Stimulated activated CD8-positive, alpha-beta memory T cell treated with anti-CD3 and anti-CD28 coated beads, Interleukin-4, amount 100 ng/mL, for 4 hours (primary cell): Measurements from ENCODE around the gene LGR5.
"Not testable (repeated sequence)": the region's sequence is repeated elsewhere in the genome, so short reads cannot be mapped to it uniquely, and the experiment has no call there.

Source experiments
- DNase-seq, 2 donors: peaks; one replicate each; pipeline ENCODE4 v3.0.0-alpha.2; 2020; ENCODE audit warnings: low read depth in 2 of 2, low spot score in 1 of 2

LGR5 gene

DNA sequence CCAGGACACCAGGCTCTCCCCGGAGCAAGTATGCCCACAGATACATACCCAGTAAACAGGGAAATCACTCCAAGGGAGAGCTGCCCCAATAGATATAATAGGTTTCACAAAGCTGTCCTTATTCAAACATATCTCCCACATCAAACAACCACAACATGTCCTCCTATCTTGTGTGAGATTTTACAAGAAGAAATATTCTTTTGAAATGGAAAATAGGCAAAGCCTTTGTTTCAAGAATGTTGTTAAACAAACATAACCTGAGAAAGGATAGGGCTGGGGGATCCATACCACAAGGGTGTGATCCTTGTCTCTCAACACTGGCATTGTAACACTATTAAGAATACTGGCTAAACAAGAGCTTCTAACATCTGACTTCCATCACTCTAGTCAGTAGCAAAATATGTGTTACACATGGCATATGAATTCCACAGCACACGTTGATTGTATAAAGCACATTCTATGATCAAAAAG lies 32.9 kb downstream of the LGR5 start:
- DNase-seq, result no peak

GRCh38 chr12:71474791-71475190 lies 35.2 kb downstream of the LGR5 start:
- DNase-seq, result no peak

GRCh38 chr12:71475280-71475679 lies 35.7 kb downstream of the LGR5 start:
- DNase-seq, result no peak

GRCh38 chr12:71476513-71476912 lies 36.9 kb downstream of the LGR5 start:
- no peak for DNase-seq

- DNase-seq, result no peak
Measured at GRCh38 chr12:71477609-71478008, 38.0 kb downstream of the LGR5 start.

- DNase-seq, result no peak
Measured at GRCh38 chr12:71478270-71478669, 38.7 kb downstream of the LGR5 start.

DNA sequence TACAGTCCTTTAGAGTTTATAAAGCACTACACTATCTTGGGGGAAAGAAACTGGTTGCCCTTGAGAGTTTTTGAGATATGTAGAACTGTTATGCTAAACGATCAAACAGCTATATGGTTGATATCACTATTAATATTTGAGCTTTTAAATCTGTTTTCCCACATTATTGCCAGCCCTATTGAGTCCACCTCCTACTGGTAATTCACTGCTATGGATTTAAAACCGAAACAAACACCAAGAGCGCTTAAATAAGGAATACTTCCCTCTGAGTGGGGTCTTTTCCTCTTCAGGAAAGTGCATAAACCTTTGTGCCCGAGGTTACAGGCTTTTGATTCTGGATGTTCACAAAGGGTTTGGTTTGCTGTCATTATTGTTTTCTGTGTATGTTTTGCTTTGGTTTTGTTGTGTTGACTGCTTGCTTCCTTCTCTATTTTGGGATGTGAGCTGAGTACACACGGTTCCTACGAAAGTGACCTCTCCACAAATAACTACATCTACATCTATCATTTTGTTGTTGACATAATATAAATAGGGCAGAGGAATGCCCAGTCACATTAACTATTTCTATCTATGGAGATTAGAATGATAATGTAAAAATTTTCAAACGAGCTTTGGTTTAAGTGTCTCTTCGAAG lies 44.8 kb downstream of the LGR5 start:
- DNase-seq, result no peak

GRCh38 chr12:71490844-71491243 lies 51.2 kb downstream of the LGR5 start:
- not testable (repeated sequence) for DNase-seq

- no peak for DNase-seq
Measured at GRCh38 chr12:71492604-71493003, 53.0 kb downstream of the LGR5 start.

DNA sequence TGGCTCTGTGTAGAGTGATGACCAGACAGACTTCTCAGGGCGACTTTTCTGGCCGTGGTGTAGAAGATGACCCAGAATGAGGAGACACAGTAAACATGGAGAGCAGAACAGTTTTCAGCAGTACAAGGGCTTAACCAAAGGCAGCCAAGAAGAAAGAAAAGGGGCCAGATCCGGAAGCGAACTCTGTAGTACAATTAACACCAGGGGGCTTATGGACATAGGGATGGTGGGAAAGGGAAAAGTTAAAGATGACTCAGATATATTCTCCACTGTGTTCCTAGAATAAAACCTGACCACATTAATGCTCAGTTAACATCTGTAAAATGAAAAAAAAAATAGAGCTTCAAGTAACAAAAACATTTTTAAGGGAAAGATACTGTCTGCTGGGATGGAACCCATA lies 60.2 kb downstream of the LGR5 start:
- no peak for DNase-seq

DNA sequence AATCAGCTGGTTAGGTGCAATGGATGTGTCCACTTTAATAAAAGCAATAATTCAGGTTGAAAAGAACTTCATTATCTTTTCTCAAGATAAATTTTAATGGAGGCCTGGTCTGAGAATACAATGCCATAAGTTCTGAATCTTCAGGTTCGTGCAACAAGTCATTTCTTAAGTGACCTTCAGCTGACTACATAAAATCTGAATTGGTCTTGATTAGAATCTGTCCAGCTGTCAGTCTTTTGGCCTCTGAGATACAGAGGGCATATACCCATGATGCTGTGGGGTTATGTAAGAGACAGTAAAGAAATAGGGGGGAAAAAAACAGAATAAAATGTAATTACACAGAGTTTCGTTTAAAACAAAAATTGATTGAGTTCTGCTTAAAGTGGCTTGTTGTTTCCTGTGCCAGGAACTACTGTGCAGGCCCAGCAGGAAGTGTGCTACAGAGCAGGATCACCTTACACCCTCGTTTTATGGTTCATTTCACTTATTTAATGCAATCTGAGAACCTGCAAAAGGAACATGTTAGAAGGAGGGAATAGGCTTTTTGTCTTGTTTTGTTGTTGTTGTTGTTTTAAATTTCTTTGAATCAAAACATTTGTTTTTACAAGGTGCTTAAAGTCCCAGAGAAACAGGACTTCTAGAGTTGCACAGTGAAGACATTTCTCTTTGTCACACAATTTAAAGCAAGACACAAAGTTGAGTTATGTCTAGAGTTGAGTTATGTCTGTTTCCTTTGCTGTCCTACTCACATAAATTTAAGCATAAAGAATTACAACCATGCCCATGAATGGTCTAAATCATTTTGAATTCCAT lies 64.2 kb downstream of the LGR5 start:
- DNase-seq, result no peak

- DNase-seq, result no peak
Measured at GRCh38 chr12:71504476-71504875, 64.9 kb downstream of the LGR5 start.

GRCh38 chr12:71509705-71510104 lies 70.1 kb downstream of the LGR5 start:
- DNase-seq, result no peak

GRCh38 chr12:71517145-71517846 lies 77.7 kb downstream of the LGR5 start:
- DNase-seq, result no peak

DNA sequence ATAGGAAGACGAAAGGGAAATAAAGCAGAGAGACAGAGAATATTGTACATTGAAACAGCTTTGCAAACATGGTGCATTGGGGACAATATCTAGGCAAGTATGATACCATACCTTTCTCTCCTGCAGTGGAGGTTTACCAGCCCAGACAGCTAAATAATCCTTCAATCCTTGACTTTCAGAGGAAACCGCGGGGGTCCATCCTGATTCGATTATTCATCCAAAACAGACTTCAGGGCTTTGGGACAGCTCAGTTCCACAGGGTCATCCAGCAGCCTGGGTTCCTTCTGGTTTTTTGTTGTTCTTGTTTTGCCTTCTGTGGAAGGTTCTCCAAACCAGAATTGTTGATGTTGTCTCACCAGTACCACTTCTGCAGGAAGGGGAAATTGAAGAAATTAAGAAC lies 81.5 kb downstream of the LGR5 start:
- no peak for DNase-seq

- no peak for DNase-seq
Measured at GRCh38 chr12:71524626-71525025, 85.0 kb downstream of the LGR5 start.

- no peak for DNase-seq
Measured at GRCh38 chr12:71533703-71534102, 94.1 kb downstream of the LGR5 start.

DNA sequence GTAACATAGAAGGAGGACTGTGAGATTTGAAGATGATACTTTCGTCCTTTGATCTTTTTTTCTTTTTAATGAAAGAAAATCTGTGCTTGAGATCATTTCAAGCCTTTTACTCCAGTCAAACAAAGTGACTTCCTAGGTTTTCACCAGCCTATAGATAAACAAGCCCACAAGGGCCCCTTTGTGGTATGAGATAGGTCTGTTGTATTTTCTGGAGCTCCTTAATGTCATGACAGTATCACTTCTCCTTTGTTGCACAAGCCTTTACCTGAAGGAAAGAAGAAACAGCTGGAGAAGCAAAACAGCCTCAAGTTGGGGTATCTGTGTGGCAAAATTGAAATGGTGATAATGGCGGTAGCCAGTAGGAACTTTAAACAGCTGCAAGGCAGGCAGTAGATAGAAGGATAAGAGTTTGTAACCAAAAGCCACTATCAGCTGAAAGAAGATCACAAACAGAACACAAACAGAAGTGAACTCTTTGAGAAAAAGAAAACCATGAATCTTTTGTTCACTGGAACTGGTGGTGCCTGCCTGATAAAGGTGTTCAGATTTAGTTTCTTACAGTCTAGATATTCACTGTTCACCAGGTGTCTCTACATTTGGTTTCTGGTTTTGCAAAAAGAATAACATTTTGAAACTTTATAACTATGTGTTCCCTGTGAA lies 96.8 kb downstream of the LGR5 start:
- DNase-seq, result no peak

GRCh38 chr12:71536939-71537622 lies 97.5 kb downstream of the LGR5 start:
- no peak for DNase-seq

DNA sequence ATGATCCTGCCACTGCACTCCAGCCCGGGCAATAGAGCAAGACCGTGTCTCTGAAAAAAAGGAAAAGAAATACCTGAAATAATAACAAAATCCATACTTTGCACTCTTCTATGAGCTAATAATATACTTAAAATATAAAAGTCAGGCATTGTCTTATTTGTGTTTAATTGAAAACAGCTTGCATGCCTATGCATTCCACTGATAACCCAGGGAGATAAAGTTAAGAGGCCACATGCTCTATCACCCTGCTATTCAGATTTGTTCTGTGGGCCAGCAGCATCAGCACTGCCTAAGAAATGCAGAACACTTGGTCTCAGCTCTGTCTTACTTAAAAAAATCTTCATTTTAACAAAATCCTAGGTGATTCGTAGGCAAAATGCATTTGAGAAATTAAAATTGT lies 99.2 kb downstream of the LGR5 start:
- DNase-seq, result no peak

GRCh38 chr12:71541583-71541982 lies 102.0 kb downstream of the LGR5 start:
- DNase-seq, result no peak
